SK-N-SH (cell line): ENCODE data around the gene FOXP1. TPM values are rescaled to one million over a fixed set of nuclear protein-coding genes. Genes with fewer than 3 reads are reported as not detected.

ENCODE experiments used
- CTCF ChIA-PET: fragments of 300-600, 350-600 bp; formaldehyde crosslinking; extraction: SDS; loops from one replicate; lab custom pipeline; 2021; lab: Yijun Ruan, JAX
- POLR2A ChIA-PET: fragments of 350-600 bp; sonication (Branson Sonifier 250); formaldehyde crosslinking; extraction: SDS; loops from one replicate; lab custom pipeline; 2020; ENCODE audit warnings: antibody characterized with exemption, inconsistent platforms; lab: Yijun Ruan, JAX
- DNase-seq: peaks from one replicate; pipeline ENCODE4 v3.0.0; 2012
- H2AFZ ChIP-seq: fragments of 200-600 bp; sonication (generic); 2 replicates; pipeline ENCODE4 v1.8.1; 2016; ENCODE audit warnings: antibody characterized with exemption, mild to moderate bottlenecking, low read depth
- H3F3A ChIP-seq: fragments of 200-600 bp; sonication (generic); replicated peaks from 2 replicates; pipeline ENCODE3; 2016; ENCODE audit warnings: antibody characterized with exemption, mild to moderate bottlenecking; ENCODE audit not compliant: insufficient read depth
- H3K27ac ChIP-seq, 2 experiments: fragments of 200-500 bp in 1 of 2; fragments of 200-600 bp in 1 of 2; sonication (Bioruptor generic) in 1 of 2; sonication (generic), shearing (Covaris generic) in 1 of 2; 2 replicates each; pipeline versions ENCODE4 v1.5.1 to v1.6.1; 2014 to 2016; ENCODE audit warnings: low read depth in 2 of 2, inconsistent platforms in 1 of 2, low read length in 1 of 2, mild to moderate bottlenecking in 1 of 2, mixed read lengths in 1 of 2
- H3K27me3 ChIP-seq: fragments of 200-600 bp; sonication (generic), shearing (Covaris generic); 2 replicates; pipeline ENCODE4 v1.6.1; 2016; ENCODE audit warnings: mixed run types; ENCODE audit not compliant: insufficient read depth
- H3K36me3 ChIP-seq, 2 experiments: fragments of 200-500 bp in 1 of 2; fragments of 200-600 bp in 1 of 2; sonication (Bioruptor generic) in 1 of 2; sonication (generic) in 1 of 2; replicated peaks in 1 of 2; 2 replicates each; pipeline versions ENCODE3 to v1.5.1; 2014 to 2016; ENCODE audit warnings: low read length in 1 of 2, mild to moderate bottlenecking in 1 of 2; ENCODE audit not compliant: insufficient read depth in 2 of 2, control insufficient read depth in 1 of 2
- H3K4me1 ChIP-seq, 2 experiments: fragments of 200-500 bp in 1 of 2; fragments of 200-600 bp in 1 of 2; sonication (Bioruptor generic) in 1 of 2; sonication (generic), shearing (Covaris generic) in 1 of 2; 2 replicates each; pipeline versions ENCODE4 v1.5.1 to v1.6.1; 2014 to 2016; ENCODE audit warnings: low read depth in 1 of 2, low read length in 1 of 2, mixed run types in 1 of 2; ENCODE audit not compliant: insufficient read depth in 2 of 2, control insufficient read depth in 1 of 2
- H3K4me2 ChIP-seq: fragments of 200-600 bp; sonication (generic), shearing (Covaris generic); 2 replicates; pipeline ENCODE4 v1.6.1; 2017; ENCODE audit warnings: mixed run types
- H3K4me3 ChIP-seq, 2 experiments: fragments of 200-500 bp in 1 of 2; fragments of 200-600 bp in 1 of 2; sonication (Bioruptor generic) in 1 of 2; sonication (generic), shearing (Covaris generic) in 1 of 2; 2 replicates each; pipeline versions ENCODE4 v1.5.1 to v1.8.1; 2014 to 2016; ENCODE audit warnings: low read depth in 2 of 2, inconsistent platforms in 1 of 2, low read length in 1 of 2, mild to moderate bottlenecking in 1 of 2, mixed read lengths in 1 of 2, moderate library complexity in 1 of 2
- H3K79me2 ChIP-seq: fragments of 200-600 bp; sonication (generic); 2 replicates; pipeline ENCODE4 v1.8.1; 2017; ENCODE audit warnings: mild to moderate bottlenecking; ENCODE audit not compliant: insufficient read depth
- H3K9ac ChIP-seq: fragments of 200-600 bp; sonication (generic); 2 replicates; pipeline ENCODE4 v1.6.1; 2017; ENCODE audit warnings: mixed run types
- H3K9me2 ChIP-seq: fragments of 200-600 bp; sonication (generic); 2 replicates; pipeline ENCODE4 v1.6.1; 2017; ENCODE audit warnings: mixed run types
- H3K9me3 ChIP-seq: fragments of 200-600 bp; sonication (generic); 2 replicates; pipeline ENCODE4 v1.6.1; 2017; ENCODE audit warnings: mixed run types, mild to moderate bottlenecking, moderate library complexity
- H4K20me1 ChIP-seq: fragments of 200-600 bp; sonication (generic); 2 replicates; pipeline ENCODE4 v1.6.1; 2017; ENCODE audit warnings: mild to moderate bottlenecking, mixed run types; ENCODE audit not compliant: insufficient read depth
- CHD2 ChIP-seq: fragments of 150-350 bp; IDR thresholded peaks from 2 replicates; pipeline ENCODE4 v1.6.1; 2018; ENCODE audit warnings: low read length; ENCODE audit not compliant: partially characterized antibody
- MEF2A ChIP-seq: IDR thresholded peaks from 2 replicates; pipeline ENCODE4 v1.4.0; 2012; ENCODE audit warnings: low read depth, borderline replicate concordance
- NFIC ChIP-seq: IDR thresholded peaks from 2 replicates; pipeline ENCODE4 v1.4.0; 2012; ENCODE audit warnings: borderline replicate concordance
- NRF1 ChIP-seq: IDR thresholded peaks from 2 replicates; pipeline ENCODE4 v1.6.1; 2012; ENCODE audit warnings: low read depth, mild to moderate bottlenecking, low read length
- RCOR1 ChIP-seq: fragments of 150-350 bp; IDR thresholded peaks from 2 replicates; pipeline ENCODE4 v1.6.1; 2017; ENCODE audit warnings: antibody characterized with exemption, low read length
- REST ChIP-seq: IDR thresholded peaks from 2 replicates; pipeline ENCODE4 v1.6.1; 2012; ENCODE audit warnings: mild to moderate bottlenecking, low read depth, low read length, moderate library complexity
- RFX5 ChIP-seq: IDR thresholded peaks from 2 replicates; pipeline ENCODE4 v1.6.1; 2012; ENCODE audit warnings: mild to moderate bottlenecking, improper control_type of control experiment, low read length
- RXRA ChIP-seq: IDR thresholded peaks from 2 replicates; pipeline ENCODE4 v1.4.0; 2012; ENCODE audit warnings: low read depth, mild to moderate bottlenecking, borderline replicate concordance
- USF1 ChIP-seq: IDR thresholded peaks from 2 replicates; pipeline ENCODE4 v1.4.0; 2012; ENCODE audit warnings: low read depth, borderline replicate concordance
- ZBTB33 ChIP-seq: IDR thresholded peaks from 2 replicates; pipeline ENCODE4 v1.4.0; 2012; ENCODE audit warnings: low read depth, borderline replicate concordance
- whole genome bisulfite sequencing: methylation state at CpG from one replicate; pipeline ENCODE4 v1.1.6; 2017; ENCODE audit warnings: low lambda C conversion rate; 5-methylcytosine and 5-hydroxymethylcytosine counted together
- polyA plus RNA-seq, 3 experiments: library from polyadenylated mRNA; depleted of rRNA; stranded (reverse); fragments of >200 nt; gene quantifications; 2 replicates each; pipeline ENCODE4 v1.2.3, GENCODE V29; 2012

FOXP1 gene
- polyA plus RNA-seq, 1 of the 3 experiments (the other 2 are of a cell fraction), result 8.8 TPM

- Histone ChIP-seq H3K79me2 (peaks cover 100% of the 10 kb centered on the region), H3K4me1 (peaks cover 9 to 17% of the 10 kb centered on the region in 2 experiments; a peak in 2 of 4 replicates), H3K36me3 (peaks cover 0 to 3% of the 10 kb centered on the region in 2 experiments), H3K9me3 (no peaks in the 10 kb centered on the region), H3K9me2 (no peaks in the 10 kb centered on the region), H2AFZ (no peak overlapping the region), H3K9ac (no peak overlapping the region), H3K4me2 (no peak overlapping the region), H3K4me3 (no peak overlapping the region), H4K20me1 (no peaks in the 10 kb centered on the region), H3K27ac (peak overlapping the region in 1 of 2 experiments; percentile 27; a peak in 2 of 4 replicates), H3F3A (peaks cover 2% of the 10 kb centered on the region), H3K27me3 (no peaks in the 10 kb centered on the region)
- ChIA-PET POLR2A (no interaction called here), CTCF (no interaction called here)
- DNase-seq, result no peak
- 70% methylated on average over 4 of the region's 4 CpGs for WGBS
- no peak for TF ChIP-seq MEF2A
- no peak for TF ChIP-seq ZBTB33
- no peak for TF ChIP-seq NRF1
- no peak for TF ChIP-seq RFX5
- no peak for TF ChIP-seq RCOR1
- no peak for TF ChIP-seq RXRA
- no peak for TF ChIP-seq CHD2
- no peak for TF ChIP-seq REST
- no peak for TF ChIP-seq USF1
- TF ChIP-seq NFIC, result no peak
Observed at GRCh38 chr3:71523628-71524027, 59.9 kb downstream of the FOXP1 start.
